SK-N-SH (cell line): Measurements from ENCODE around the gene POP5. TPM values are rescaled to one million over a fixed set of nuclear protein-coding genes. Genes with fewer than 3 reads are reported as not detected.

Source experiments
- CTCF ChIA-PET: fragments of 300-600, 350-600 bp; formaldehyde crosslinking; extraction: SDS; loops from one replicate; lab custom pipeline; 2021; lab: Yijun Ruan, JAX
- POLR2A ChIA-PET: fragments of 350-600 bp; sonication (Branson Sonifier 250); formaldehyde crosslinking; extraction: SDS; loops from one replicate; lab custom pipeline; 2020; ENCODE audit warnings: antibody characterized with exemption, inconsistent platforms; lab: Yijun Ruan, JAX
- DNase-seq: peaks from one replicate; pipeline ENCODE4 v3.0.0; 2012
- H2AFZ ChIP-seq: fragments of 200-600 bp; sonication (generic); 2 replicates; pipeline ENCODE4 v1.8.1; 2016; ENCODE audit warnings: antibody characterized with exemption, mild to moderate bottlenecking, low read depth
- H3F3A ChIP-seq: fragments of 200-600 bp; sonication (generic); replicated peaks from 2 replicates; pipeline ENCODE3; 2016; ENCODE audit warnings: antibody characterized with exemption, mild to moderate bottlenecking; ENCODE audit not compliant: insufficient read depth
- H3K27ac ChIP-seq, 2 experiments: fragments of 200-500 bp in 1 of 2; fragments of 200-600 bp in 1 of 2; sonication (Bioruptor generic) in 1 of 2; sonication (generic), shearing (Covaris generic) in 1 of 2; 2 replicates each; pipeline versions ENCODE4 v1.5.1 to v1.6.1; 2014 to 2016; ENCODE audit warnings: low read depth in 2 of 2, inconsistent platforms in 1 of 2, low read length in 1 of 2, mild to moderate bottlenecking in 1 of 2, mixed read lengths in 1 of 2
- H3K27me3 ChIP-seq: fragments of 200-600 bp; sonication (generic), shearing (Covaris generic); 2 replicates; pipeline ENCODE4 v1.6.1; 2016; ENCODE audit warnings: mixed run types; ENCODE audit not compliant: insufficient read depth
- H3K36me3 ChIP-seq, 2 experiments: fragments of 200-500 bp in 1 of 2; fragments of 200-600 bp in 1 of 2; sonication (Bioruptor generic) in 1 of 2; sonication (generic) in 1 of 2; replicated peaks in 1 of 2; 2 replicates each; pipeline versions ENCODE3 to v1.5.1; 2014 to 2016; ENCODE audit warnings: low read length in 1 of 2, mild to moderate bottlenecking in 1 of 2; ENCODE audit not compliant: insufficient read depth in 2 of 2, control insufficient read depth in 1 of 2
- H3K4me1 ChIP-seq, 2 experiments: fragments of 200-500 bp in 1 of 2; fragments of 200-600 bp in 1 of 2; sonication (Bioruptor generic) in 1 of 2; sonication (generic), shearing (Covaris generic) in 1 of 2; 2 replicates each; pipeline versions ENCODE4 v1.5.1 to v1.6.1; 2014 to 2016; ENCODE audit warnings: low read depth in 1 of 2, low read length in 1 of 2, mixed run types in 1 of 2; ENCODE audit not compliant: insufficient read depth in 2 of 2, control insufficient read depth in 1 of 2
- H3K4me2 ChIP-seq: fragments of 200-600 bp; sonication (generic), shearing (Covaris generic); 2 replicates; pipeline ENCODE4 v1.6.1; 2017; ENCODE audit warnings: mixed run types
- H3K4me3 ChIP-seq, 2 experiments: fragments of 200-500 bp in 1 of 2; fragments of 200-600 bp in 1 of 2; sonication (Bioruptor generic) in 1 of 2; sonication (generic), shearing (Covaris generic) in 1 of 2; 2 replicates each; pipeline versions ENCODE4 v1.5.1 to v1.8.1; 2014 to 2016; ENCODE audit warnings: low read depth in 2 of 2, inconsistent platforms in 1 of 2, low read length in 1 of 2, mild to moderate bottlenecking in 1 of 2, mixed read lengths in 1 of 2, moderate library complexity in 1 of 2
- H3K79me2 ChIP-seq: fragments of 200-600 bp; sonication (generic); 2 replicates; pipeline ENCODE4 v1.8.1; 2017; ENCODE audit warnings: mild to moderate bottlenecking; ENCODE audit not compliant: insufficient read depth
- H3K9ac ChIP-seq: fragments of 200-600 bp; sonication (generic); 2 replicates; pipeline ENCODE4 v1.6.1; 2017; ENCODE audit warnings: mixed run types
- H3K9me2 ChIP-seq: fragments of 200-600 bp; sonication (generic); 2 replicates; pipeline ENCODE4 v1.6.1; 2017; ENCODE audit warnings: mixed run types
- H3K9me3 ChIP-seq: fragments of 200-600 bp; sonication (generic); 2 replicates; pipeline ENCODE4 v1.6.1; 2017; ENCODE audit warnings: mixed run types, mild to moderate bottlenecking, moderate library complexity
- H4K20me1 ChIP-seq: fragments of 200-600 bp; sonication (generic); 2 replicates; pipeline ENCODE4 v1.6.1; 2017; ENCODE audit warnings: mild to moderate bottlenecking, mixed run types; ENCODE audit not compliant: insufficient read depth
- CHD2 ChIP-seq: fragments of 150-350 bp; IDR thresholded peaks from 2 replicates; pipeline ENCODE4 v1.6.1; 2018; ENCODE audit warnings: low read length; ENCODE audit not compliant: partially characterized antibody
- CTCF ChIP-seq: fragments of 200-600 bp; sonication (generic); IDR thresholded peaks from 2 replicates; pipeline ENCODE4 v1.6.1; 2017; ENCODE audit warnings: antibody characterized with exemption, mild to moderate bottlenecking, moderate library complexity
- EP300 ChIP-seq, 2 experiments: IDR thresholded peaks; 2 replicates each; pipeline versions ENCODE4 v1.4.0 to v1.6.1; 2012; ENCODE audit warnings: borderline replicate concordance in 1 of 2, low read depth in 1 of 2, low read length in 1 of 2
- EZH2phosphoT487 ChIP-seq: fragments of 200-600 bp; sonication (generic); IDR thresholded peaks from 2 replicates; pipeline ENCODE4 v1.6.1; 2017; ENCODE audit warnings: low read depth, mixed run types, mild to moderate bottlenecking, antibody characterized with exemption, moderate library complexity, borderline replicate concordance
- FOSL2 ChIP-seq: IDR thresholded peaks from 2 replicates; pipeline ENCODE4 v1.4.0; 2012; ENCODE audit warnings: low read depth, mild to moderate bottlenecking, moderate library complexity, borderline replicate concordance
- FOXJ3 ChIP-seq: sonication (generic); formaldehyde crosslinking; IDR thresholded peaks from 2 replicates; pipeline ENCODE4 v1.5.1; 2020; ENCODE audit warnings: mild to moderate bottlenecking, missing genetic modification reagents
- GABPA ChIP-seq: IDR thresholded peaks from 2 replicates; pipeline ENCODE4 v1.4.0; 2012; ENCODE audit warnings: low read depth, mild to moderate bottlenecking
- IRF3 ChIP-seq: fragments of 150-350 bp; IDR thresholded peaks from 2 replicates; pipeline ENCODE4 v1.6.1; 2016; ENCODE audit warnings: mild to moderate bottlenecking, low read depth, low read length
- JUND ChIP-seq: IDR thresholded peaks from 2 replicates; pipeline ENCODE4 v1.4.0; 2012
- MAX ChIP-seq: IDR thresholded peaks from 2 replicates; pipeline ENCODE4 v1.4.0; 2012; ENCODE audit warnings: low read depth
- MEF2A ChIP-seq: IDR thresholded peaks from 2 replicates; pipeline ENCODE4 v1.4.0; 2012; ENCODE audit warnings: low read depth, borderline replicate concordance
- NFIC ChIP-seq: IDR thresholded peaks from 2 replicates; pipeline ENCODE4 v1.4.0; 2012; ENCODE audit warnings: borderline replicate concordance
- RXRA ChIP-seq: IDR thresholded peaks from 2 replicates; pipeline ENCODE4 v1.4.0; 2012; ENCODE audit warnings: low read depth, mild to moderate bottlenecking, borderline replicate concordance
- SIN3A ChIP-seq: IDR thresholded peaks from 2 replicates; pipeline ENCODE4 v1.6.1; 2012; ENCODE audit warnings: low read depth, mild to moderate bottlenecking, low read length, moderate library complexity, borderline replicate concordance
- TEAD4 ChIP-seq: IDR thresholded peaks from 2 replicates; pipeline ENCODE4 v1.4.0; 2012; ENCODE audit warnings: mild to moderate bottlenecking, borderline replicate concordance; ENCODE audit not compliant: insufficient read depth
- USF1 ChIP-seq: IDR thresholded peaks from 2 replicates; pipeline ENCODE4 v1.4.0; 2012; ENCODE audit warnings: low read depth, borderline replicate concordance
- USF2 ChIP-seq: fragments of 150-350 bp; IDR thresholded peaks from 2 replicates; pipeline ENCODE4 v1.6.1; 2017; ENCODE audit warnings: antibody characterized with exemption, low read length, low read depth, borderline replicate concordance
- YY1 ChIP-seq: IDR thresholded peaks from 2 replicates; pipeline ENCODE4 v1.4.0; 2012; ENCODE audit warnings: low read depth, mild to moderate bottlenecking
- ZBTB33 ChIP-seq: IDR thresholded peaks from 2 replicates; pipeline ENCODE4 v1.4.0; 2012; ENCODE audit warnings: low read depth, borderline replicate concordance
- WGBS: methylation state at CpG from one replicate; pipeline ENCODE4 v1.1.6; 2017; ENCODE audit warnings: low lambda C conversion rate; 5-methylcytosine and 5-hydroxymethylcytosine counted together
- polyA plus RNA-seq, 3 experiments: library from polyadenylated mRNA; depleted of rRNA; stranded (reverse); fragments of >200 nt; gene quantifications; 2 replicates each; pipeline ENCODE4 v1.2.3, GENCODE V29; 2012

POP5 gene
- polyA plus RNA-seq, 1 of the 3 experiments (the other 2 are of a cell fraction) = 129 TPM

GRCh38 chr12:120529641-120530417, 51.4 kb downstream of the POP5 start (continued):
- TF ChIP-seq CTCF (no peak), FOSL2 (no peak), MAX (no peak), CHD2 (no peak)

- Histone ChIP-seq H4K20me1 (no peaks in the 10 kb centered on the region), H3K9me2 (no peaks in the 10 kb centered on the region), H3F3A (no peaks in the 10 kb centered on the region), H3K4me3 (peak within 1 kb of the TSS; percentile 75 to 93), H3K4me1 (peaks cover 0 to 5% of the 10 kb centered on the region in 2 experiments; a peak in 2 of 4 replicates), H3K36me3 (no peaks in the 10 kb centered on the region), H2AFZ (peak within 1 kb of the TSS; percentile 96), H3K9me3 (no peaks in the 10 kb centered on the region), H3K27ac (peak within 1 kb of the TSS; percentile 82 to 83), H3K27me3 (no peaks in the 10 kb centered on the region), H3K9ac (peak within 1 kb of the TSS; percentile 94), H3K79me2 (peaks cover 13% of the 10 kb centered on the region; the same call in 1 of the 2 replicates), H3K4me2 (peak within 1 kb of the TSS; percentile 65)
- POLR2A ChIA-PET = interaction anchor here (0.8 to 1.7 kb wide), 2 partner anchors 59 to 328 kb away, joined by 3 to 4 read pairs; partner anchors contain the start of genes RPLP0 and SRSF9
- CTCF ChIA-PET = interaction anchor here (1.0 to 1.3 kb wide), 2 partner anchors 32 to 60 kb away, joined by 4 read pairs; no protein-coding TSS in a partner anchor
- WGBS = 4% methylated on average over 26 of the region's 38 CpGs
- peak; percentile 85 for DNase-seq
- TF ChIP-seq RXRA = no peak
- peak; percentile 36; the same call in 1 of the 2 replicates for TF ChIP-seq MAX
- peak; percentile 69 for TF ChIP-seq CHD2
- TF ChIP-seq USF1 = no peak
- no peak for TF ChIP-seq ZBTB33
- no peak for TF ChIP-seq TEAD4
- TF ChIP-seq SIN3A = peak; percentile 84; the same call in 1 of the 2 replicates
- TF ChIP-seq EZH2phosphoT487 = no peak
- TF ChIP-seq FOXJ3 = peak; percentile 66
- TF ChIP-seq YY1 = peak; percentile 97
- no peak for TF ChIP-seq GABPA
- no peak for TF ChIP-seq IRF3
- no peak for TF ChIP-seq EP300 (IDR thresholded peaks at IDR 0.05; ENCODE audit: borderline replicate concordance in 1 of 2, low read depth in 1 of 2, low read length in 1 of 2)
- no peak for TF ChIP-seq MEF2A
- no peak for TF ChIP-seq NFIC
- TF ChIP-seq FOSL2 = no peak
- TF ChIP-seq JUND = peak; percentile 14; the same call in 1 of the 2 replicates
- no peak for TF ChIP-seq USF2
Observed at GRCh38 chr12:120528861-120529525, 52.2 kb downstream of the POP5 start, which contains the start of gene COQ5. Gene COQ5 (minus strand): TSS chr12:120529158. CDS start chr12:120529141, 17 bp downstream.
